Activated CD4-positive, alpha-beta T cell treated with anti-CD3 and anti-CD28 coated beads for 48 hours (primary cell): ENCODE results near the gene DUXB.

Experiments used
- DNase-seq: peaks from one replicate; pipeline ENCODE4 v3.0.0-alpha.2; 2020

DUXB gene

DNA sequence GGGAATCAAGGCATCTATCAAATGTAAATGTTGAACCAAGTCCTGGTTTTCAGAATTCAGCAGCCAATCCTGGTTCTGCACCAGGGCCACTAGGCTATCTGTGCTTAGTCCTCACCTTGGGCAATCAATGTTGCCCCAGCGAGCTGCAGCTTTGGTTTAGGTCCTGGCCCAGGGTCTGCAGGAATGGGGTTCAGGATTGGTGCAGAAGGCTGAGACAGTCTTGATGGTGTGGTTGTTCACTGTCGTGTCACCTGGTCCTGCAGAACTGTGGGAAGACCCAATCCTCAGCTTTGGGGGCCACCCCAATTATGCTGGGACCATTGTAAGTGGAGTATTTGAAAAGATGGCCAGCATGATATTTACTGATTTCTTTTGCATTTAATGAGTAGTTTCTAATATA lies 43.1 kb downstream of the DUXB start:
- DNase-seq: no peak

DNA sequence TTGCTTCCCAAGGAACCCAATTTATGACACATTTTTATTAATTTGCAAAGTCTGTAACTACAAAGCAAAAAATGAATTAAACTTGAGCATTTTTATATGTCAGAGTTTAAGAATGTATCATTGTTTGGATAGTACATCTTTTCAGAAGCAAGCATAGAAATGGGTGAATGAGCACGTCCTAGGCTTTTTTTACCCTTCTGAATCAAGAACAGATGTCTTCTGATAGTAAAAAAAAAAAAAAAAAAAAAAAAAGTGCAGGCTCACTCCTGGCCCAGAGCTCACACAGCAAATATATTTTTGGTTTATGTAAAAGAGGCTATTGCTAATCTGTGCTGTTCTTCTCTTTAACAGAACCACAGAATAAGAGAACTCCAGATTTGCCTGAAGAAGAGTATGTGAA lies 47.3 kb downstream of the DUXB start:
- no peak for DNase-seq

DNA sequence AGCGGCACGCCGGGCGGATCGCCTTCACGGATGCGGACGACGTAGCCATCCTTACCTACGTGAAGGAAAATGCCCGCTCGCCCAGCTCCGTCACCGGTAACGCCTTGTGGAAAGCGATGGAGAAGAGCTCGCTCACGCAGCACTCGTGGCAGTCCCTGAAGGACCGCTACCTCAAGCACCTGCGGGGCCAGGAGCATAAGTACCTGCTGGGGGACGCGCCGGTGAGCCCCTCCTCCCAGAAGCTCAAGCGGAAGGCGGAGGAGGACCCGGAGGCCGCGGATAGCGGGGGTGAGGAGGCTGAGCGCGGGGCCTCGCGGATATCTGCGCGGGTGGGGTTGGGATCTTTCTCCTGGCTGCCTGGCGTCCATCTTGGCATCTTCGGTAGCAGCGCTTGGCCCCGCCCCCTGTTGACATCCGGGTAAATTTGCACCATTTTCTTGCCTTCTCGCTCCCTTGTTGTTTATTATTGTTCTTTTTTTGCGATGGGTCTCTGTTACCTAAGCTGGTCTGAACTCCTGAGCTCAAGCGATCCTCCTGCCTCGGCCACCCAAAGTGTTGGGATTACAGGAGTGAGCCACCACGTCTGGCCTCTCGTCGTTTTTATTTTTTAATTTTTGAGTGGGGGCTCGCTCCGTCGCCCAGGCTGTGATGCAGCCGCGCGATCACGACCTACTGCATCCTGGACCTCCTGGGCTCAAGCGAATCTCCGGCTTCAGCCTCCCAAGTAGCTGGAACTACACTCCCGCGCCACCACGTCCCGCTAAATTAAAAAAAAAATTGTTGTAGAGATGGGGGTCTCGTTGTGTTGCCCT lies 52.8 kb downstream of the DUXB start:
- peak; percentile 91 for DNase-seq

DNA sequence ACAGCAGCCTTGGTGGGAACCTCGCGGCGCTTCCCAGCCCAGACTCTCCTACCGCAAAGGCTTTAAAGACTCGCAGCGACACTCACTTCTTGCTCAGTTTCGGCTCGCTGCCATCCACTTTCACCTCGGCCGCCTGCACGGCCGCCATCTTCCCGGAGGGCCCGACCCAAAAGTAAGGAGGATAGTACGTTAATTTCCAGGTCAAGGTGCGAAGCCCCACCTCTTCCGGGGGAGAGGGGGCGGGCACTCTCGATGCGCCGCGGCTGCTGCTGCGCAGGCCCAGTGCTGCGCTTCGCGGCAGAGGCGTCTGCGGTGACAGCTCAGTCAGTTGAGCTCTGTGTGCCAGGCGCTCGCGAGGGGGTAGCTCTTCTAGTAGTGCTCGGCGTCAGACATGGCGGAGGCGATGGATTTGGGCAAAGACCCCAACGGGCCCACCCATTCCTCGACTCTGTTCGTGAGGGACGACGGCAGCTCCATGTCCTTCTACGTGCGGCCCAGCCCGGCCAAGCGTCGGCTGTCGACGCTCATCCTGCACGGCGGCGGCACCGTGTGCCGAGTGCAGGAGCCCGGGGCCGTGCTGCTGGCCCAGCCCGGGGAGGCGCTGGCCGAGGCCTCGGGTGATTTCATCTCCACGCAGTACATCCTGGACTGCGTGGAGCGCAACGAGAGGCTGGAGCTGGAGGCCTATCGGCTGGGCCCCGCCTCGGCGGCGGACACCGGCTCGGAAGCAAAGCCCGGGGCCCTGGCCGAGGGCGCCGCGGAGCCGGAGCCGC lies 53.6 kb downstream of the DUXB start, which contains the start of the genes KARS1 and TERF2IP:
Gene KARS1 (minus strand): TSS at position 174 of the 773 bp plus-strand sequence. CDS start 26 bp downstream, at position 148.
Gene TERF2IP (plus strand): TSS at position 282 of the 773 bp plus-strand sequence. CDS start 110 bp downstream, at position 392.
- DNase-seq: peak; percentile 96

DNA sequence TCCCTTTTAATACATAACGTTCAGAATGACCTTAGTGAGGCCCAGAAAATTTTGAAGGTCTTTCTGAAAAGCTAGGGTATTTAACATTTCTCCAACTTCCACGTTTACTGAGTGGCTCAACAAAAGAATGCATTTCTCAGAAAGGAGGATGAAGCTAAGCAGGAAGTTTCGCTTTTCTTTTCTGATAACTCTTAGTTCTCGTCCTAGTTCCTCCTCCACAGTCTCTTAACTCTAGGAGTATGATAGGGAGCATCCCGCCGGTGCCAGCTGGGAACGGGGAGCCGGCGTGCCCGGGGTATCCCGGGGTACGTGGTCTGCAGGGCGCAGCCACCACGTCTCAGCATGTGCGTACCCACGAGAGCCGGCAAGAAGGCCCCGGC lies 54.2 kb downstream of the DUXB start:
- DNase-seq: no peak

DNA sequence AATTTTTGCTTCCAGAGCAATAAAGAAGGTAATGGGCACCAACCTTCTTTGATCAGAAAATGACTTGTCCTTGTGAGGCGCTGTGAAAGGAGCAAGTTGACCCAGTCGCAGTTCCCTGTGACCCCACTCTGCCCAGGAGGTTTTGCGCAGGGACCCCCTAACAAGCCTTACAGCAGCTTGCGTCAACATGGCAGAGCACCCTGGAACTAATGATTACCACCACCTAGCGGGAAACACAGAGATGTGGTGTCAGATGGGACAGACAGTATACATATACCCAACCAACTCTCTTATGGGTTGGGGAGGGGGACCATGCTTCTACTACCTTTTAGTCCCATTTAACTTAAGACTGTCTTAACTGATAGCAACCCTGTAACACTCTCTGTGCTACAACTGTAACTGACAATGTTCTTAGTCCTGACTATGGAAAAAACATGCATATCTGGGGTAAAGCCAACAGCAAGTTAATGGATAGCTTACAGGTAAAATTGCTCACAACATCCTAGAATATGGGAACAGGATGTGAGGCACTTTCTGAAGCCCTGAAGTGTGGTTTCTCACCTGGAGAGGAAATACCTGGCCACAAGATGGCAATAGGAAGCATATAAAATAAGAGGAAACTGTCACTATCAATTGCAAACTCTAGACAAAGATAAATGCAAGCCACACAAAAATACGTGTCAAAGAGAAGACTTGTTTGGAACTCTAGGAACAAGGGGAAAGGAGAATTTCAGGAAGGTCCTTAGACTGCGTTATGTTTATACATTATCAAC lies 56.8 kb downstream of the DUXB start:
- DNase-seq: no peak
